ENCODE data around the gene MYL6.

DNA sequence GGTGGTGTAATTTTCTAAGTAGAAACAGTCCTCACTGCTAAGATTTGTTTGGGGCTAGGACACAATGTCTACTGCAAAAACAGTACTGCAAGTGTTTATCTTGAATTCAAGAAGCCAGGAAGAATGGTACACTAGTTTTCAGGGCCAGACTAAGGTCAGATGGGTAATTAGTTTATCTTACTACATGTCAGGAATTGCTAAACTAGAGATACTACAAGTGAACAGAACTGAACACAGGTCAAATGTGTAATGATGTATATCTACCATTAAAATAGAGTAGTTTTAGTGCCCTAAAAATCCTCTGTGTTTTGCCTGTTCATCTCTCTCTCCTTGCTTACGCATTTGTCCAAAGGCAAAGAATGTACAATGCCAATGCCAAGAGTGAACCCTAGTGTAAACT is 44.1 kb upstream of the MYL6 start:
- TF ChIP-seq, protein P1, sequence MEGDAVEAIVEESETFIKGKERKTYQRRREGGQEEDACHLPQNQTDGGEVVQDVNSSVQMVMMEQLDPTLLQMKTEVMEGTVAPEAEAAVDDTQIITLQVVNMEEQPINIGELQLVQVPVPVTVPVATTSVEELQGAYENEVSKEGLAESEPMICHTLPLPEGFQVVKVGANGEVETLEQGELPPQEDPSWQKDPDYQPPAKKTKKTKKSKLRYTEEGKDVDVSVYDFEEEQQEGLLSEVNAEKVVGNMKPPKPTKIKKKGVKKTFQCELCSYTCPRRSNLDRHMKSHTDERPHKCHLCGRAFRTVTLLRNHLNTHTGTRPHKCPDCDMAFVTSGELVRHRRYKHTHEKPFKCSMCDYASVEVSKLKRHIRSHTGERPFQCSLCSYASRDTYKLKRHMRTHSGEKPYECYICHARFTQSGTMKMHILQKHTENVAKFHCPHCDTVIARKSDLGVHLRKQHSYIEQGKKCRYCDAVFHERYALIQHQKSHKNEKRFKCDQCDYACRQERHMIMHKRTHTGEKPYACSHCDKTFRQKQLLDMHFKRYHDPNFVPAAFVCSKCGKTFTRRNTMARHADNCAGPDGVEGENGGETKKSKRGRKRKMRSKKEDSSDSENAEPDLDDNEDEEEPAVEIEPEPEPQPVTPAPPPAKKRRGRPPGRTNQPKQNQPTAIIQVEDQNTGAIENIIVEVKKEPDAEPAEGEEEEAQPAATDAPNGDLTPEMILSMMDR (IDR thresholded peaks at IDR 0.05): no peak
- no peak for TF ChIP-seq EZH2 (IDR thresholded peaks at IDR 0.05)

Measured in neural progenitor cell (in vitro differentiated cells).